ENCODE data around the gene TMEM91.
"Not testable (repeated sequence)": the region's sequence is repeated elsewhere in the genome, so short reads cannot be mapped to it uniquely, and the experiment has no call there.

TMEM91 gene

DNA sequence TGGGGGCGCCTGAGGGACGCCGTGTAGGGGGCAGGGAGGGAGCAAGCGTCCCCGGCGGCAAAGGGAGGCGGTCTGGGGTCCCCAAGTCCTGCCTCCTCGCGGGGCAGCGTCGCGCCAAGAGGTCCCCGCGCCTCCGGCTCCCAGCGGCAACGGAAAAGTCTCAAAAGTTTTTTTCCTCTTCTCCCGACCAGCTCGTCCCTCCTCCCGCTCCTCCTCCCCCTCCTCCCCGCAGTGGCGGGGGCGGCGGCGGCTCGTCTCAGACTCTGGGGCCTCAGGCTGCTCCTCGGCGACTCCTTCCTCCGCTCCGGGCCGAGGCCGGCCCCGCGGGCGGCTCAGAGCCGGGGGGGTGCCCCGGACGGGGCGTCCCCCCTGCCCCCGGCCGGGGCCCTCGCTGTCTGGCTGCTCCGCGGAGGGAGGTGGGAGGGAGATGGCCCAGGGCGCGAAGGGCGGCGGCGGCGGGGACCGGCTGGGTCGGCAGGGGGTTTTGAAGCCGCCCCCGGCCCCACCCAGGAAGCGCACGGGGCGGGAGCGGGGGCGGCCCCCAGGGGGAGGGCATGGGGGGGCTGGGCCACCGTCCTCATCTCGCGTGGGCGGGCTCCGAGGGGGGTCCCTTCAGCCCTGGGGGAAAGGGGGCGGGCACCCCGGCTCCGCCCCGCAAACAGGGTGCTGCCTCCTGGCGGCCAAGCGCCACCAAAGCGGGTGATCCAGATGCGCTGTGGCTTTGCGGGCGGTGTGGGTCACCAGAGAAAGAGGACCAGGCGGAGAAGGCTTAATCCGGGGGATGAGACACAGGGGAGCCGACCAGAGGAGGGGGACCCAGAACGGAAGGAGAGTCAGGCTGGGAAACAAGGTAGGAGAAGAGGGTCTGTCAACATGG lies 22.6 kb upstream of the TMEM91 start, which contains the start of gene TGFB1:
TSS of gene TGFB1 (minus strand) at position 457 of the 877 bp plus-strand sequence. CDS start 878 bp downstream, outside the sequence.
- peak; percentile 91 to 97 for DNase-seq (ENCODE audit: low read depth in 2 of 2)

DNA sequence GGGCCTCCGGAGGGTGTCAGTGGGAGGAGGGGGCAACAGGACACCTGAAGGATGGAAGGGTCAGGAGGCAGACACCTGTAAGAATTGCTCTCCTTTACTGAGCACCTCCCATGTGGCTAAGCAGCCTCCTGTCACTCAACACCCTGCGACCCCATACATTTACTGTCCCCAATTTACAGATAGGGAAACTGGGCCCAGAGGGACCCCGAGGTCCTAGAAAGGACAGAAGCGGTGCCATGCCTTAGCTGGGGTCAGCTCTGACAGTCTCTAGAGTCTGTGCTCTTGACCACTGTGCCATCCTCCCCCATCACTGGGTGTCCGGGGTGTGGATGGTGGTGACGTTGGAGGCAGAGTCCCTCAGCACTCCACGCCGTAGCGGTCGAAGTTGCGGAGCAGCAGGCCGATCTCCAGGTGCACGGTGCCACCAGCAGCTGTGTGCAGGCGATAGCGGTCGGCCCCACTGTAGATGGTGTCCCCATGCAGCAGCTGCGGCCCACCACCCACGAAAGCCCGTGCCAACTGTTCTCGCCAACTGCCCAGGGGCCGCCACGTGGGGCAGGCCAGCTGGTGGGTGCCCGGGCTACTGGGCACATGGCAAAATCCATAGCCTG lies 21.9 kb upstream of the TMEM91 start:
- DNase-seq (ENCODE audit: low read depth in 2 of 2), result no peak

DNA sequence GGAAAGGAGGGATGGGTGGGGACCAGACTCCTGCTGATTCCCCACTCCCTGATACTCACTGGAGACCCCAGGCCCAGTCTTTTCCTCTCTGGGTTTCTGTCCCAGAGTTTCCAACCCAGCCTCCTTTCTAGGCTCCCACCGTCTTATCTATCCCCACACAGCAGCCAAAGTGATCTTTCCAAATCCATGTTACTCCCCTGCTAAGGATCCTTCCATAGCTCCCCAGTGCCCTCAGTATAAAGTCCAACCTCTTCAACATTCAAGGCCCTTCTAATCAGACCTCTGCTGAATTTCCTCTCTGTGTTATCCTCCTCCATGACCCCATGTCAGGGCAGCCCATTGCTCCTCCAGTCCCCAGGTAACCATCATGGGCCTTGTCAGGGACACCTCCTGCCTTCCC lies 21.3 kb upstream of the TMEM91 start:
- no peak for DNase-seq (ENCODE audit: low read depth in 2 of 2)

DNA sequence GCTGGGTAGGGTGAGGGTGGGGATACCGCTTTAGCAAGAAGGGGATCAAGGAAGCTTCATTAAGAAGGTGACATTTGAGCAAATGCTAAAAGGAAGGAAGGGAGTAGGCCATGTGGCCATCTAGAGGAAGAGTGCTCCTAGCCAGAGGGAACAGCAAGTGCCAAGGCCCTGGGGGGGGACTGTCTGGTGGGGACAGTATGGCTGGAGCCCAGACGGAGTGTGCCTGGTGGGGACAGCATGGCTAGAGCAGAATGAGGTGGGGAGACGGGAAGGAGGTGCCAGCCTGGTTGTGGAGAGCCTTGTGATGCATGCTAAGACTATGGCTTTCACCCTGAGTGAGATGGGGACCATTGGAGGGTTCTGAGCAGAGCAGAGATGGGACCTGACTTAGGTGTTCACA lies 20.5 kb upstream of the TMEM91 start:
- DNase-seq (ENCODE audit: low read depth in 2 of 2), result no peak

DNA sequence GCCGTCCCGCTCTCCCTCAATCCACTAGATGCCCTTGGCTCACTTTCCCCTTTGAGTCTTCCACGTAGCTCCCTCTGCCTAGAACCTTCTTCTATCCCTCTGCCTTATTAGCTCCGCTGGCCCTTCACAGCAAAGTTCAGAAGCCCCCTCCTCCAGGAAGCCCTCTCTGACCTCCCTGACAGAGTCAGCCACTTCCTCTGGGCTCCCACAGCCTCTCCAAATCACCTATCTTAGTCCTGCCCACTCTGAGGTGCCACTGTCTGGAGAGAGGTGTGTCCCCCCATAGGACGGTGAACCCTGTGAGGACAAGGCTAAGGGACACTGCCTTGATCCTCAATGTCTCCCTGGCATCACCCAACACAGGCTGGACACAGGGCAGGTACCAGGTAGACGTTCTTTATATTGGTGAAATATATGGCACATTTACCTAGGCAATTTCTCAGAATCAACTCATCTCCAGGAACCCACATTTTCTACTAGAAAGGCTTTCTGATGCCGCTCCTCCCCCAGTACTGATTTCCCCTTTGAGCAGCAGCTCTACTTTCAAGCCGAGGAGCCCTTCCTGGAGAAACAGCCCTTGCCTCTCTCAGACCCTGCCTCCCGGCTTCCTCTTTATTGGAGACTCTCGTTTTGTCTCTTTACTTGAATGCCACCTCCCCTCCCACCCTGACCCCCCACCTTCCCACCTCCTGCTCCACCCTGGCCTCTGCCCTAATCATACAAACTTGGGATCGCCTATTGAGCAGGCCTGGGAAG lies 19.2 kb upstream of the TMEM91 start:
- no peak for DNase-seq (ENCODE audit: low read depth in 2 of 2)

DNA sequence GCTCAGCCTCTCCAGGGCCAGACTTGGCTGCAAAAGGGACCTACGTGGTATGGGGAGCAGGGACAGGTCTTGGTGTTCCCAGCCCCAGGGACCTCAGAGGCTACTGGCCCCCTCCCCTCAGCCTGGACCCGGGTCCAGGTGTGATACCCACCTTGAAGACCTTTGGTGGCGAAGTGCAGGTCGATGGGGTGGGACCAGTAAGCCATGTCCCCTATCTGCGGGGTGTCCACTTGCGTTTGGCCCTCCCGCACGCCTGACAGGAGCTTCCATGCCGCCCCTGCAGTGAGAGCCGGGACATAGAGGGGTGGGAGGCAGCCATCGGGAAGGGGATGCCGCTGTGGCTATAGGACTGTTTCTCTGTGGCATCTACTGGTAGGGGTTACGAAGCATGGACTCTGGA lies 18.6 kb upstream of the TMEM91 start:
- DNase-seq (ENCODE audit: low read depth in 2 of 2), result no peak

DNA sequence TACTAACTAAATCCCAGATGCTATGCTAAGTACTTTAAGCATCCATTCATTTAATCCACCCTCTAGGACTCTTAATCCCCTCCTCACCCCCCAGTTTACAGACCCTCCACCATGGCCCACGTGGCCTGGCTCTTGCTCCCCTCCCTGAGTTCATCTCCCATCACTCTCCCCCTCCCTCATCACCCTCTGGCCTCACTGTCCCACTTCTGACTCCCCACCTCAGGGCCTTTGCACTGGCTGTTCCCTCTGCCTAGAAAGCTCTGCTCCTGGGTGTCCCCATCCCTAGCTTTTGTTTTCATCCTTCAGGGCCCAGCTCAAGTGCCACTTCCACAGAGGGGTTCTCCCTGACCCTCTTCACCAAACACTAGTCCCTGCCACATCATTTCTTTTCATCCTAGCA lies 16.6 kb upstream of the TMEM91 start:
- no peak for DNase-seq (ENCODE audit: low read depth in 2 of 2)

DNA sequence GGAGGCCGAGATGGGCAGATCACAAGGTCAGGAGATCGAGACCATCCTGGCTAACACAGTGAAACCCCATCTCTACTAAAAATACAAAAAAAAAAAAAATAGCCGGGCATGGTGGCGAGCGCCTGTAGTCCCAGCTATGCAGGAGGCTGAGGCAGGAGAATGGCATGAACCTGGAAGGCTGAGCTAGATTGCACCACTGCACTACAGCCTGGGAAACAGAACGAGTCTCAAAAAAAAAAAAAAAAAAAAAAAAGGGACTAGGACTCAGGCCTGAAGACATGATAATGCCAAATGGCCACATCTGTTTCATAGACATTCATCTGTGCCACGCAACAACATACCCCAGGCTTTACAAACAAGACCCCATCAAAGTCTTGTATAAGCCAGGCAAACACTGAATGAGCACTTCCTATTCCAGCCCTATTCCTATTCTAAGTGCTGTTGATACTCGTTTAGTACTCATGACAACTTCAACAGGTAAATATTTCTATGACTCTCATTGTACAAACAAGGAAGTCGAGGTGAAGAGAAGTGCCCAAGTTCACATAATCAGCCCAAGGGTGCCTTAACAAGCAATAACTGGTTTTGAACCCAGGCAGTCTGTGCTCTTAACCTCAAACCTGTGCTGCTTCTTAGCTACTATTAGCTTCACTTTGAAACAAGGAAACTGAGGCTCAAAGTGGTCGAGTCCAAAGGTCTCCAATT lies 14.0 kb upstream of the TMEM91 start:
- no peak for DNase-seq (ENCODE audit: low read depth in 2 of 2)

DNA sequence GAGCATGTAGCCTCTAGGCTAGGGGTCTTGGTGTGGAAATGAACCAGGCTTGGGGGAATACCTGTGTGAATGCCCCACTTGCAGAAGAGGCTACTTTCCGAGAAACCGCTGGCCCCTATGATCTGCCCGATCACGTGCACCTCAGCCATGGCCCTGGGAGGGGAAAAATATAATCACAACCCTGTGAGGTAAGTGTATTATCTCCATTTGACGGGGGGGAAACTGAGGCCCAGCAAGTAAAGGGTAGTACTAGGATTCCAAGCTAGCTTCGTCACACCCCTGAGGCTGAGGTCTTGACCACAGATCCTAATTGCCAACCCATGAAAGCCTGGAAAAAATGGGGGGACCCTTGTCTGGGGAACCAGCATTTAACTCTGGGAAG lies 13.0 kb upstream of the TMEM91 start:
- DNase-seq (ENCODE audit: low read depth in 2 of 2), result no peak

DNA sequence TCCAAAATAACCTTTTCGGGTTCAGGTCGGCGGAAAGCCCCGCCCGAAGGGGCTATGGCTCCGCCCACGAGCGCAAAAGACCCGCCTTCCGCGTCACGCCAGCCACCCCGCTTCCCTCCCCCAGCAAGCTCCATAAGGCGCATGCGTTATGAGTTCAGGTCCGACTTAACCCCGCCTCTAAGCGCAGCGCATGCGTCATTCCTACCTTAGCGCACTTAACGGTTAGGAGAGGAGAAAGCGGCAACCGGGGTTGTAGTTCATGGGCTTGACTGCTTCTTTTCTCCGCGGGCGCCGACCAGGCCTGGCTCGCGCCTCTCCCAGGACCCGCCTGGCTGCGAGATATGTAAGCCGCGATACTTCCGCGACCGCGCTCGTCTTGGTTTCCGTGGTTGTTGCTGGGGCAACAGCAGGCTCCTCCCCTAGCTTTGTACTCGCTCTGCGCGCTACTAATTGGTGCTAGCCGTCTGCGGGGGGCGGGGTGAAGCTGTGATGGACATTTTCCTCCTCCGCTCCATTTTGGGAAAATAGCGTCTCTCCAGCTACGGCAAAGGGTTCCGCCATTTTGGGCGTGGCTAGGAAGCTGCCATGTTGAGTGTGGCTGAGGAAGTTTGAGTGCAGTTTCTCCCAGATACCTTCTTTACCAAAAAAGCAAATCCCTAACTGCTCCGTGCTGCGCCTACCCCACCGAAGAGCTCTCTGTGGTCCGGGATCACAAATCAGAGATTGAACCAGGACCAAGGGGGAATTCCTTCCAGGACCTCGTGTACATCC lies 12.4 kb upstream of the TMEM91 start, which contains the start of gene B9D2:
TSS of gene B9D2 (minus strand) at position 397 of the 771 bp plus-strand sequence. CDS start 630 bp downstream, outside the sequence.
- DNase-seq (ENCODE audit: low read depth in 2 of 2), result peak; percentile 94 to 96

DNA sequence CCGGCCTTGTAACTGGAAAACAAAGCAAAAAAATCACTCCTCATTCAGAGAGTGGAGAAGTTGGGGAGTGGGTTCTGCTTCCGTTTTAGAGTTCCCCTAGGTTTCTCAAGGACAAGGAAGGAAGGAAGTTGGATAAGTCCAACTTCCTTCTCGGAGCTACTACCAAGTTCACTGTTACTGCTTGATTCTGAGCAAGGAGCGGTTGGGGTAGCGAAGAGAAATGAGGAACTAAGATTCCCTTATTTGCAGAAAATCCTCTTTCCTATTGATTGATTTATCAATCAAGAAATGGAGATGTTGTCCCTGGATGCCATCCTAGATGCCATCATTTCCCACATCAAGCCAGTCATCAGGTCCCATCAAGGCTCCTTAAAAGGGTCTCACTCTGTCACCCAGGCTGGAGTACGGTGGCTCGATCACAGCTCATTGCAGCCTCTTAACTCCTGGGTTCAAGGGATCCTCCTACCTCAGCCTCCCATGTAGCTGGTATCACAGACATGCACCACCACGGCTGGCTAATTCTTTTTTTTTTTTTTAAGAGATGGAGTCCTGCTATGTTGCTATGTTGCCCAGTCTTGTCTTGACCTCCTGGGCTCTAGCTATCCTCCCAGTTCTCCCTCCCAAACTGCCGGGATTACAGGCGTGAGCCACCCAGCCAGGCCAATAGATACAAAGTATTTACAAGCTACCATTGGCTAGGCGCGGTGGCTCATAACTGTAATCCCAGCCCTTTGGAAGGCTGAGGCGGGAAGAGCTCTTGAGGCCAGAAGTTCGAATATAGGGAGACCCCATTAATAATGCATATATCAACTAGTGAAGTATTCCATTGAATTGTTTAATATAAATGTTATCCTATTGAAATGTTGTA lies 11.6 kb upstream of the TMEM91 start:
- no peak for DNase-seq (ENCODE audit: low read depth in 2 of 2)

DNA sequence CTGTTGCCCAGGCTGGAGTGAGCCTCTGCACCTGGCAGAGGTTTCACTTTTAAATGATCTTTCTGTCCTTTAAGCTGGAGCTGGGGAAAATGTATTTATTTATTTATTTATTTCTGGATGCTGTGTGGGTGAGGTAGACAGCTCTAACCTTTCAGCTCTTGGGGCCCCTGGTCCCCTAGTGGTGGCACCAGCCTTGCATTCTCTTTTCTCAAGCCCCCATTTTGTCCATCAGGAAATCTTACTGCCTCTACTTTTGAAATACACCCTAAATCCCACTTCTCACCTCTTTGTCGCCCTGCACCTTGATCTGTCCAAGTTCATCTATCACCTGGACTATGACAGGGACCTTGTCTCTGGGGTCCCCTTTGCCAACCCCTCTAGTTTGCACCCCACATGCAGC lies 10.2 kb upstream of the TMEM91 start:
- no peak for DNase-seq (ENCODE audit: low read depth in 2 of 2)

DNA sequence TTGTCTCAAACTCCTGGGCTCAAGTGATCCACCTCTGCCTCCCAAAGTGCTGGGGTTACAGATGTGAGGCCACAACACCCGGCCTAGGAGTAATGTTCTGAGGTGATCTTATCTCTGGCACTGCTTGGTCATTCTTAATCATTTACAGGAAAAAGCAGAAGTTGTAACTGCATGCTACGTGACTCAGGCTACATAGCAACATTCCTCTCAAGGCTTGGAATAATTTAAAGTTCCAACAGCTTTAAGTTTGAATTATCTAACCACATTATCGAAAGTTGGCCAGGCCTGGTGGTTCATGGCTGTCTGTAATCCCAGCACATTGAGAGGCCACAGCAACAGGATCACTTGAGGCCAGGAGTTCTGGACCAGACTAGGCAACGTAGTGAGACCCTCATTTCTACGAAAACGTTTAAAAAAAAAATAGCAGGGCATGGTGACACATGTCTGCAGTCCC lies 8.5 kb upstream of the TMEM91 start:
- DNase-seq (ENCODE audit: low read depth in 2 of 2), result no peak

DNA sequence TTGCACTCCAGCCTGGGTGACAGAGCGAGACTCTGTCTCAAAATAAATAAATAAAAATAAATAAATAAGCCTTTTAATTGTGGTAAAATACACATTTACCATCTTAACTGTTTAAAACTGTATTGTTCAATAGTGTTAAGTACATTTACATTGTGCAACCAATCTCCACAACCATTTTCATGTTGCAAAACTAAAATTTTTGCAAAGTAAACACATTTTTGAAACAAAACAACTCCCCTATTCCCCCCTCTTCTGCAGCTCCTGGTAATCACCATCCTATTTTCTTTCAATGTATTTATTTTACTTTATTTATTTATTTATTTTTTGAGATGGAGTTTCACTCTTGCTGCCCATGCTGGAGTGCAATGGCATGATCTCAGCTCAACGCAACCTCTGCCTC lies 6.6 kb upstream of the TMEM91 start:
- no peak for DNase-seq (ENCODE audit: low read depth in 2 of 2)

DNA sequence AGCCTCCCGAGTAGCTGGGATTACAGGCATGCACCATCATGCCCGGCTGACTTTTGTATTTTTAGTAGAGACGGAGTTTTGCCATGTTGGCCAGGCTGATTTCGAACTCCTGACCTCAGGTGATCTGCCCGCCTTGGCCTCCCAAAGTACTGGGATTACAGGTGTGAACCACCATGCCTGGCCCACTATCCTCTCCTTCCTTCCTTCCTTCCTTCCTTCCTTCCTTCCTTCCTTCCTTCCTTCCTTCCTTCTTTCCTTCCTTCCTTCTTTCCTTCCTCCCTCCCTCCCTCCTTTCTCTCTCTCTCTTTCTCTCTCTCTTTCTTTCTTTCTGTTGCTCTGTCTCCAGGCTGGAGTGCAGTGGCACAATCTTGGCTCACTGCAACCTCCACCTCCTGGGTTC lies 5.2 kb upstream of the TMEM91 start:
- not testable (repeated sequence) for DNase-seq (ENCODE audit: low read depth in 2 of 2)

DNA sequence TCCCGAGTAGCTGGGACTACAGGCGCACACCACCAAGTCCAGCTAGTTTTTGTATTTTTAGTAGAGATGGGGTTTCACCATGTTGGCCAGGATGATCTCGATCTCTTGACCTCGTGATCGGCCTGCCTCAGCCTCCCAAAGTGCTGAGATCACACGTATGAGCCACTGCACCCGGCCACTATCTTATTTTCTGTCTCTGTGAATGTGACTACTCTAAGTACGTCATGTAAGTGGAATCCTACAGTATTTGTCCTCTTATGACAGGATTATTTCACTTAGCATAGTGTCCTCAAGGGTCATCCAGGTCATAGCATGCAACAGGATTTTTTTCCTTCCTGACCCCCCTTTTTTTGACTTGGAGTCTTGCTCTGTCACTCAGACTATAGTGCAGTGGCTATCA lies 4.8 kb upstream of the TMEM91 start:
- no peak for DNase-seq (ENCODE audit: low read depth in 2 of 2)

DNA sequence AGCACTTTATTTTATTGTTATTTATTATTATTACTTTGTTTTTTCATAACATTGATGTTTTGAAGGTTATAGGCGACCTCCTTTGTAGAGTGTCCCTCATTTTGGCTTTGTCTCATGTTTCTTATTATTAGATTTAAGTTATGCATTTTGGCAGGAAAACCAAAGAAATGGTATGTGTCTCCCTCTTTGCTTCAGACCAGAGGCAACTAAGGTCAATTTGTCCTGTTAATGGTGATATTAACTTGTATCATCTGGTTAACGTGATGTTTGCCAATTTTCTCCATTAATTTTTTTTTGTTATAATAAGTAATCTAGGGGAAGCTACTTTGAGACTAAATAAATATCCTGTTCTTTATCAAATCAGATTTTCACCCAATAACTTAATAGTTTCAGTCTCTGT lies 3.8 kb upstream of the TMEM91 start:
- DNase-seq (ENCODE audit: low read depth in 2 of 2), result no peak

DNA sequence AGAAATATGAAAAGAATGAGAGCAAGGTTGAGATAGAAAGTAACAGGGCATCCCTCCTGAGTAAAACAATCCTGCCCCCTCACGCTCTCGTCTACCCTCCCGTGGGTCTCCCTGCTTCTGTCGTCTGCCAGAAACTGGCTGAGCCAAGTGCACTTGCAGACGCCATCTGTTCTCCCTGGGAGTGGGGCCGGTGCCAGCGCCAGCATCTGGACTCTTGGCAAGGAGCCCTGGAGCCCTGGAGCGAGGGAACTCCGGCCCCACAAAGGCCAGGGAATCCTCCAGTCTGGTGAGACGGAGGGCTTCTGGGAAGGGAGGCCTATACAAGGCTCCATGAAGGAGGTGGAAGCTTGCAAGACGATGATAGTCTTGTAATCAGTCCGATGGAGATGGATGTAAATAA lies 2.3 kb upstream of the TMEM91 start:
- no peak for DNase-seq (ENCODE audit: low read depth in 2 of 2)

DNA sequence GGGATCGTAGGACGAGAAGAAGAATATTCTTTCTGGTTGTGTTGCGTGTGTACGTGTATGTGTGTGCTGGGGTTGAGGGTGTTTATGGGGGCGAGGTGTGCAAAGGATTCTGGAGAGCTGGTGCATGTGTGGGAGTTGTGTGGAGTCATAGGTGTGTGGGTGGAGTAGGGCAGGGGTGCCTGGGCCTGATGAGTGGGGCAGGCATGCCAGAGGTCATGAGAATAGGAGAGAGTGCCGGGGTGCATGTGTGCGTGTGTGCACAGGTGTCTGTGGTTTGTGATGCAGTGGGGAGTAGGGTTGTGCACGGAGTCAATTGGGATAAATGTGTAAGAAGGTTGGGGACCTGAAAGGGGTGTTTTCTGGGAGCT lies 649 bp downstream of the TMEM91 start:
- DNase-seq (ENCODE audit: low read depth in 2 of 2), result no peak
